ENCODE data around the gene ANKIB1. TPM values are rescaled to one million over a fixed set of nuclear protein-coding genes. Genes with fewer than 3 reads are reported as not detected.

ANKIB1 gene
- total RNA-seq, result 10 to 100 TPM; 36.9 to 51.4 (median 41.4) TPM

- TF ChIP-seq CTCF (IDR thresholded peaks at IDR 0.05; ENCODE audit: low read depth), result no peak
These were observed at the start of gene ANKIB1, which contains the start of gene KRIT1 for GRCh38 chr7:92245487-92246359. TSS of gene ANKIB1 (plus strand) at chr7:92245974. CDS start at chr7:92294979, 49,005 bp downstream. TSS of gene KRIT1 (minus strand) at chr7:92245914. CDS start at chr7:92242135, 3,779 bp downstream.

- no peak for TF ChIP-seq CTCF (IDR thresholded peaks at IDR 0.05; ENCODE audit: low read depth)
These were observed 45.0 kb upstream of the ANKIB1 start for GRCh38 chr7:92200791-92201190.

- no peak for TF ChIP-seq CTCF (IDR thresholded peaks at IDR 0.05; ENCODE audit: low read depth)
These were observed 39.8 kb upstream of the ANKIB1 start for GRCh38 chr7:92205987-92206386.

- TF ChIP-seq CTCF (IDR thresholded peaks at IDR 0.05; ENCODE audit: low read depth), result no peak
These were observed 39.1 kb upstream of the ANKIB1 start for GRCh38 chr7:92206672-92207071.

GRCh38 chr7:92221766-92222165 is 24.0 kb upstream of the ANKIB1 start:
- no peak for TF ChIP-seq CTCF (IDR thresholded peaks at IDR 0.05; ENCODE audit: low read depth)

- TF ChIP-seq CTCF (IDR thresholded peaks at IDR 0.05; ENCODE audit: low read depth), result no peak
These were observed 18.8 kb upstream of the ANKIB1 start for GRCh38 chr7:92226981-92227380.

GRCh38 chr7:92228100-92228499 is 17.7 kb upstream of the ANKIB1 start:
- TF ChIP-seq CTCF (IDR thresholded peaks at IDR 0.05; ENCODE audit: low read depth), result no peak

Measured in subcutaneous adipose tissue (tissue), 4 donors.